HEK293 (cell line): ENCODE results near the gene ZNF222.

Experiments
- CTCF ChIA-PET: fragments of 350-600 bp; formaldehyde crosslinking; extraction: SDS; loops from one replicate; lab custom pipeline; 2021; ENCODE audit warnings: antibody characterized with exemption; lab: Yijun Ruan, JAX
- POLR2A ChIA-PET: fragments of 300-600 bp; formaldehyde crosslinking; extraction: SDS; loops from one replicate; lab custom pipeline; 2020; ENCODE audit warnings: antibody characterized with exemption, inconsistent platforms; lab: Yijun Ruan, JAX
- H3K27ac ChIP-seq: fragments of 200-500 bp; sonication (Bioruptor generic); 2 replicates; pipeline ENCODE4 v1.5.1; 2014; ENCODE audit warnings: low read depth, low read length, control low read depth, inconsistent platforms; ENCODE audit errors: extremely low read depth
- H3K36me3 ChIP-seq, 2 experiments: fragments of 200-500 bp in 1 of 2; sonication (Bioruptor generic) in 1 of 2; 1 replicate in 1 of 2; 2 replicates in 1 of 2; pipeline ENCODE4 v1.5.1; 2014 to 2017; ENCODE audit warnings: inconsistent platforms in 2 of 2, low read length in 2 of 2; ENCODE audit not compliant: control insufficient read depth in 2 of 2, insufficient read depth in 1 of 2
- H3K4me1 ChIP-seq: fragments of 200-500 bp; sonication (Bioruptor generic); 2 replicates; pipeline ENCODE4 v1.5.1; 2014; ENCODE audit warnings: mild to moderate bottlenecking, low read length, inconsistent platforms; ENCODE audit not compliant: control insufficient read depth, insufficient read depth
- H3K4me3 ChIP-seq: 2 replicates; pipeline ENCODE4 v1.5.1; 2011; ENCODE audit warnings: low read depth, mild to moderate bottlenecking, control low read depth, low read length, moderate library complexity
- H3K9me3 ChIP-seq: fragments of 200-500 bp; sonication (Bioruptor generic); 2 replicates; pipeline ENCODE4 v1.5.1; 2014; ENCODE audit warnings: low read depth, low read length, inconsistent platforms; ENCODE audit not compliant: control insufficient read depth, insufficient read depth
- SCRT1 ChIP-seq: fragments of 450-650 bp; formaldehyde crosslinking; IDR thresholded peaks from 2 replicates; pipeline ENCODE4 v1.5.1; 2016; ENCODE audit warnings: missing biosample characterization, missing genetic modification characterization, borderline replicate concordance
- SCRT2 ChIP-seq: fragments of 450-650 bp; formaldehyde crosslinking; IDR thresholded peaks from 2 replicates; pipeline ENCODE4 v1.5.1; 2016; ENCODE audit warnings: missing biosample characterization, missing genetic modification characterization
- ZNF155 ChIP-seq: fragments of 450-650 bp; formaldehyde crosslinking; IDR thresholded peaks from 2 replicates; pipeline ENCODE4 v1.5.1; 2016; ENCODE audit warnings: missing biosample characterization, missing genetic modification characterization
- ZNF664 ChIP-seq: fragments of 450-650 bp; formaldehyde crosslinking; IDR thresholded peaks from 2 replicates; pipeline ENCODE4 v1.5.1; 2016; ENCODE audit warnings: missing biosample characterization, missing genetic modification characterization

Gene ZNF222

DNA sequence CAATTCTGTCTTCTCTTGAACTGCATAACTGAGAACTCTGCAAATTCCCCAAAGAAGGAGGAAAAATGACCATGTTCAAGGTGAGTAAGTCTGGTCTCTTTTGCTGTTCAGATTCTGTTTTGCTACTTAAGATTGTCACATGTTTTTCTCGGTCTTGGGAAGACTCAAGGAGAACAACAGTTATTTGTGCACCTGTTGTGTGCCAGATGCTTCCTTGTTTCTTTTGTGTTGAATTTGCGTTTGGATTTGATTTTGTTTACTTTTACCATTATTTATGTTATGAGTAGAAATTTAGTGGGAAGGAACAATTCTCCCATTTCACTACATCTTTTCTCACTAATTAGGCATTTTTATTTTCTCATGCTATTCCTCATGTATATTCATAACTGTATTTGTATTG, 51.1 kb downstream of the ZNF222 start:
- ChIA-PET POLR2A (interaction anchor here (1.0 kb wide), 1 partner anchor 37 kb away, joined by 3 read pairs; no protein-coding TSS in a partner anchor), CTCF (no interaction called here)
- Histone ChIP-seq H3K27ac (no peak overlapping the region), H3K36me3 (peaks cover 15 to 78% of the 10 kb centered on the region in 2 experiments)
- TF ChIP-seq SCRT2 (tag by site-specific recombination): peak; percentile 83
- TF ChIP-seq SCRT1 (tag by site-specific recombination): peak; percentile 60
- peak; percentile 20; the same call in 1 of the 2 replicates for TF ChIP-seq ZNF664
- no peak for TF ChIP-seq ZNF155 (tag by site-specific recombination)
- TF ChIP-seq, all 188 proteins: peak for 3
- Histone ChIP-seq H3K4me1 (peaks cover 15% of the 10 kb centered on the region), H3K9me3 (peaks cover 2% of the 10 kb centered on the region; the same call in 1 of the 2 replicates), H3K4me3 (no peak overlapping the region)
